ENCODE measurements around the gene PTPRN2.
"Not testable (repeated sequence)": the region's sequence is repeated elsewhere in the genome, so short reads cannot be mapped to it uniquely, and the experiment has no call there.

PTPRN2 gene

GRCh38 chr7:158550394-158550700, 37.3 kb downstream of the PTPRN2 start:
- no peak for DNase-seq

GRCh38 chr7:158549616-158550393, 37.8 kb downstream of the PTPRN2 start:
- no peak for DNase-seq

DNA sequence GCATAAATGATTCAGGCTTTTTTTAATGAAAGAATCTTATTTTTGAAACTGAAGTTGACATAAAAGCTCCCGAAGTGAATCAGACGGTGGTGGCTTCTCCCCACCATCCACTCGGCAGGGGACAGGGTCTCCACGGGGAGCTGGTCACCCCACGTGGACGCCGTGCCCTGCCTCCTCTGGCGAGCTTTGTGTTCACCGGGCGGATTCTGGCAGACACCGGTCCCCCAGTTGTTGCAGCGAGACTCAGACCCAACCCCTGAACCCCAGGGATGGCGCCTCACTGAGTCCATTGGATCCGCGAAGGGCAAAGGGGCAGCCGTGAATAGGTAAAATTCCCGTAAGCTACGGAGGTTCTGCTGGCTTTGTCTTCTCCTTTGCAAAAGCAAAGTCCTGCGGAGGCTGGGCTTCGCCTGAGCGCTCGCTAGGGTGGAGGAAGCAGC, 38.4 kb downstream of the PTPRN2 start:
- no peak for DNase-seq

GRCh38 chr7:158548726-158549125, 38.9 kb downstream of the PTPRN2 start:
- no peak for DNase-seq

- no peak for DNase-seq
Observed at GRCh38 chr7:158547817-158548216, 39.8 kb downstream of the PTPRN2 start.

- no peak for DNase-seq
Observed at GRCh38 chr7:158546626-158547025, 41.0 kb downstream of the PTPRN2 start.

GRCh38 chr7:158546214-158546613, 41.4 kb downstream of the PTPRN2 start:
- DNase-seq, result no peak

DNA sequence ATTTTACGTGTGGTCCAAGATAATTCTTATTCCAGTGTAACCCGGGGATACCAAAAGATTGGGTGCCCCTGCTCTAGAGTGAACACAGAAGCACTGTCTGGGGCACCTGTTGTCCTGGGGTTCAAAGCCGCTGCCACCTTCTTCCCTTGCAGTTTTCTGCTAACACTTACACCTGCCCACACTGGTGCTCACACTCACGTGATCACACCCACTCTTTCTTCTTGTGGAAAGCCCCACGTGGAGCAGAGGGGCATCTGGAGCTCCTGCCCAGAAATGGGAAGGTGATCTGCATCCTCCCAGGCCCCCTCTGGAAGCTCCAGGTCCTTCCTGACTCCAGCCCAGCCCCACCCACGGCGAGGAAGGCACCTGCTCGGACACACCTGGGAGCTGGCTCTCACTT, 42.9 kb downstream of the PTPRN2 start:
- no peak for DNase-seq

- DNase-seq, result no peak
Observed at GRCh38 chr7:158543840-158544239, 43.8 kb downstream of the PTPRN2 start.

GRCh38 chr7:158542651-158543566, 44.7 kb downstream of the PTPRN2 start:
- no peak for DNase-seq

DNA sequence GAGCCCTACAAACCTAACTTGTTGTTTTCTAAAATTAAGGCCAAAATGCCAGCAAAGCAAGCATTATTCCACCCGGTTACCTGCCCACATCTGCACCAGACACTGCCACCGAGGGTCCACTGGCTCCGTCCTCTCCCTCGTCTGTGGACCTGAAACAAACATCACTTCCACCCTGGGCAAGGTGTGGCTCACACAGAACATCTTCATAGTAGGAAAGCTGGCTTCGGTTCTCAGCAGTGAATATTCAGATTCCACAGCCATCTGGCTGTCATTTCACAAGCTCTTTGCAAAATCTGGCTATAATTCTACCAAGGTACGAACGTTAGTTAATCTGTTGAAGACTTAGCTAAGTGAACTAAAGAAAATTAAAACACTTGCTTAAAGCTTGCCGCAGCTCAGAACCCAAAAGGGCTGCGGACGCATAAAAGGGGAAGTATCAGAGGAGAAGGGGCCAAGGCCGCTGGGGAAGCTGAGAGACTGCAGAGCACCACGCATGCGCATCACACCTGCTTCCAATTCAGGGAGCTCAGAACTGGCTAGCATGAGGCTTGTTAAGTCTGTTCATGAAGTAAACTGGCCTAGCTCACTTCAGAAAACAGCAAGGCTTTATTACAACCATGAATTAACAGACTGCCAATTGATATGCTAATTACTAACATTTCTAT, 46.1 kb downstream of the PTPRN2 start:
- peak; percentile 34 for DNase-seq

DNA sequence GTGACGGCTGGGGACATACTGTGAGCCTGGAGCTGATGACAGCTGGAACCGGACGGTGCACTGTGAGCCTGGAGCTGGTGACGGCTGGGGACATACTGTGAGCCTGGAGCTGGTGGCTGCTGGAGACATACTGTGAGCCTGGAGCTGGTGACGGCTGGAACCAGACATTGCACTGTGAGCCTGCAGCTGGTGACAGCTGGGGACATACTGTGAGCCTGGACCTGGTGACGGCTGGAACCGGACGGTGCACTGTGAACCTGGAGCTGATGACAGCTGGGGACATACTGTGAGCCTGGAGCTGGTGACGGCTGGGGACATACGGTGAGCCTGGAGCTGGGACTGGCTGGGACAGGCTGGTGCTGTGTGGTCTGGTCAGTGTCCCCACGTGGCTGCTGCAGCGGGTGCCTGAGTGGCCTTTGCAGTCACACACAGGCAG, 47.9 kb downstream of the PTPRN2 start:
- no peak for DNase-seq

- DNase-seq, result no peak
Observed at GRCh38 chr7:158538156-158538946, 49.3 kb downstream of the PTPRN2 start.

- no peak for DNase-seq
Observed at GRCh38 chr7:158537516-158537882, 50.1 kb downstream of the PTPRN2 start.

- no peak for DNase-seq
Observed at GRCh38 chr7:158536871-158537515, 50.6 kb downstream of the PTPRN2 start.

GRCh38 chr7:158535079-158535478, 52.5 kb downstream of the PTPRN2 start:
- no peak for DNase-seq

GRCh38 chr7:158534598-158534997, 53.0 kb downstream of the PTPRN2 start:
- no peak for DNase-seq

GRCh38 chr7:158534134-158534515, 53.5 kb downstream of the PTPRN2 start:
- DNase-seq, result not testable (repeated sequence)

GRCh38 chr7:158533386-158534133, 54.1 kb downstream of the PTPRN2 start:
- no peak for DNase-seq

GRCh38 chr7:158532093-158532627, 55.5 kb downstream of the PTPRN2 start:
- DNase-seq, result no peak

GRCh38 chr7:158531661-158532060, 56.0 kb downstream of the PTPRN2 start:
- no peak for DNase-seq
